GM19043 (cell line): ENCODE data around the gene EPHA10.
"Not testable (repeated sequence)": the region's sequence is repeated elsewhere in the genome, so short reads cannot be mapped to it uniquely, and the experiment has no call there.

Experiments used
- ATAC-seq: cut with Tn5 transposase; IDR thresholded peaks from one replicate; pipeline ENCODE4 v1.9.1; 2021; ENCODE audit warnings: low read depth; ENCODE audit not compliant: unreplicated experiment

Gene EPHA10

DNA sequence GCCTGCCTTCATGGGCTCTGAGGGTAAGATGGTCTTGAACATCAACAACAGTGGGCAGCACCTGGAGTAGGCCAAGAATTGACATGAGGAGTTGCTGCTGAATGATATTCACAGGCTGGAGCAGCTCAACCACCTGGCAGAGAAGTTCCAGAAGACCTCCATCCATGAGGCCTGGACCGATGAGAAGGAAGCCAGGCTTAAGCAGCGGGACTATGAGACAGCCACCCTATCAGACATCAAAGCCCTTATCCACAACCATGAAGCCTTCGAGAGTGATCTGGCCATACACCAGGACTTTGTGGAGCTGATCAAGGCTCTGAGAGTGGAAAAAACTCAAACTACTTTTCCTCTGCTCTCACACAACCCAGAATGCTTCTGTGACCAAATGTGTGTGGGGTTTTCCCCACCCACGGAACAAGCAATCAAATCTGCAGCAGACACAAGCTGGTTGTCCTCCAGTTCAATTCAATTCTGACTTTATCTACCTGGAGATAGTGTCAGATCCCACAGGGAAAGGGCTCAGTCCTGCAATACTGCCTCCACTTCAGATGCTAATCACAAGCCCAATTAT lies 12.1 kb upstream of the EPHA10 start:
- no peak for ATAC-seq

DNA sequence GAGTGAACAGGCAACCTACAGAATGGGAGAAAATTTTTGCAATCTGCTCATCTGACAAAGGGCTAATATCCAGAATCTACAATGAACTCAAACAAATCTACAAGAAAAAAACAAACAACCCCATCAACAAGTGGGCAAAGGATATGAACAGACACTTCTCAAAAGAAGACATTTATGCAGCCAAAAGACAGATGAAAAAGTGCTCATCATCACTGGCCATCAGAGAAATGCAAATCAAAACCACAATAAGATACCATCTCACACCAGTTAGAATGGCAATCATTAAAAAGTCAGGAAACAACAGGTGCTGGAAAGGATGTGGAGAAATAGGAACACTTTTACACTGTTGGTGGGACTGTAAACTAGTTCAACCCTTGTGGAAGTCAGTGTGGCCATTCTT lies 6.5 kb upstream of the EPHA10 start:
- ATAC-seq, result not testable (repeated sequence)

- ATAC-seq, result no peak
Observed at GRCh38 chr1:37767488-37767887, 2.6 kb upstream of the EPHA10 start.

DNA sequence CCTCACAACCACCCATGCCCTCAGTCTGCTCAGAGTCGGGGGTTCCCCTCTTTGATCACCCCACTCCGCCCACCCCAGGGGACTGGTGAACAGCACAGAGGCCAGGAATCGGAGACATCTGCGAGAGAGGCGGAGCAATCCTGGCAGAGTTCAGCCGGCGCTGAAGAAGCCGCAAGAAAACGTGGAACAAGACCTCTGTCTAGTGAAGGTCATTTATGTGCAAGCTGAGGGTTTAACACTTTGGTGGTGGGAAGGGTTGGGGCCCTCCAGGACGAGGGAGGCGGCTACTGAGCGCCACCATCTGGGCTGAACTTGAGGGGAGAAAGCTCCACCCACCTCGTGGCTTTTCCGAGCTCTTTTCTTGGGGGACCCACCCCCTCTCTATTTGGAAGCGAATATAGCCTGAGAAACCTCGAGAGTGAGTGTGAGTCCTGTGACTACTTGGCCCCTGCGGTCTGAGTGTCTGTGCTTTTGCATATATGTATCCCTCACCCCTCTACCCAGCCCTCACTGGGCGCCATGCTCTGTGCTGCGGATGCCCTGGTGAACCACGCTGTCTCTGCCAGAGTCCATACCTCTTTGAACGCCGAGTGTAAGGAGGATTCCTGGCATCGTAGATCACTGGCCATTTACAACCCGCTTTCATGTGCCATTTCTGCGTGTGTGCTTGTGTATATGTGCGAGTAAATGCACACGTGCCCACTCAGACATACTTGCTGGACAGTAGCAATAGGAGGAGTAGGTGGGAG lies 1.2 kb upstream of the EPHA10 start:
- ATAC-seq, result no peak

GRCh38 chr1:37764414-37764825 lies 500 bp downstream of the EPHA10 start:
- ATAC-seq, result no peak

GRCh38 chr1:37763791-37764413 lies 1.0 kb downstream of the EPHA10 start:
- ATAC-seq, result no peak

GRCh38 chr1:37762516-37762915 lies 2.4 kb downstream of the EPHA10 start:
- ATAC-seq, result no peak

DNA sequence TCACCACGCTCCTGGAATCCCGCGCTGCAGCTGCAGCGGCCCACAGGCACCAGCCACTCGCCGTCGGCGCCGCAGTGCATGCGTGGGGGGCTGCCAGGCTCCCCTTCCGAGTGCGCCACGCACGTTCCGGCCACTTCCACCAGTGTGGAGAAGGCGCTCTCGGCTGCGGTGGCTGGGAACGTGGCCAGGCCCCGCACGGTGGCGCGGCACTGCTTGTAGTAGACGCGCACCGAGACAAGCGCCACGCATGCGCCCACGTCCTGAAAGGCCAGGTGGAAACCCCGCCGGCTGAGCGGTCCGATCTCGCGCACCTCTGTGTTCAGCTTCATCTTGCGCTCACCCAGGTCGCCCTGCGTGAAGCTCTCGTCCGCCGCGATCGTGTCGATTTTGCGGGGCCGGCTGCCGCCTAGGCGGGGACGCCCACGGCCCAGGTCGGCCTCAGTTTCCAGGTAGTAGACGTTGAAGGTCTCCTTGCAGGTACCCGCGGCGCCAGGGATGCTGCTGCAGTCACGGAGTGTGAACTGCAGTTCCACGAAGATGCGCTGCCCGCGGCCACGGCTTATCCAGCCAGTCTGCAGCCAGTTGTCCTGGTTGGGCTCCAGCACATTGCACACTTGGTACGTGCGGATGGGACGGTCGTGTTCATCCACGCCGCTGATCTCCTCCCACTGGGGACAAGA lies 3.4 kb downstream of the EPHA10 start:
- ATAC-seq, result no peak

- no peak for ATAC-seq
Observed at GRCh38 chr1:37759451-37759850, 5.5 kb downstream of the EPHA10 start.

- ATAC-seq, result no peak
Observed at GRCh38 chr1:37755951-37756560, 8.9 kb downstream of the EPHA10 start.

DNA sequence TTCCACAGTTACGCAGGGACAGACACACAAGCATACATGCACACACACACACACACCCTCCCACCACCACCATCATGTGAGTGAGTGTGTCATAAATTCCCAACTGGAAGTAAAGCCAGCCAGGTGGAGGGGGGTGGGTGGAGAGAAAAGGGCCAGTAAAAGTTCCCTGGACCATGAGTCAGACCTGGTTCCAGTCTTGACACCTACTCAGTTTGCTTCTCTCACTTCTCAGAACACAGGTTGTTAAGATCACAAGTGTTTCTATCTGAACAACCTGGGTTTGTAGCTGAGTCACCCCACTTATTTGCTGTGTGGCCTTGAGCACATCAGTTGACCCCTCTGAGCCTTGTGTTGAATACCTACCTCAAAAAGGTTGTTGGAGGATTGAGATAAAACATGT lies 9.6 kb downstream of the EPHA10 start:
- ATAC-seq, result no peak

GRCh38 chr1:37753473-37754321 lies 11.2 kb downstream of the EPHA10 start:
- ATAC-seq, result no peak

GRCh38 chr1:37752583-37753471 lies 12.1 kb downstream of the EPHA10 start:
- ATAC-seq, result no peak

DNA sequence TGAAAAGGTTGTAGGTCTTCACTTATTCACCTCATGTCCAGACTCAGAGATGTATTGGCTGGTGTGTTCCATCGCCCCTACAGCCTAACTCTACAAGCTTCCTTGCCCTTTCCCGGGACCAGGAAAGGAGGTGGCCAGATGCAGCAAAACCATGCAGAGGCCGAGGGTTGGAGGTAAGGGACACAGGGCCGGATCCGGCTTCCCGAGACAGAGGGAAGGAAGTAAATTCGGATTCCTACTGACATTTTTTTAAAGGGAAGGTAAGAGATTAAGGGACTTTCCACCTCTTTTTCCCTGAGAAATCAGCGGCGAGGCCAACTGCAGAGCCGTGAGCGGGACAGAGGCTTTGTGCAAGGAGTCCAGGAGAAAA lies 12.7 kb downstream of the EPHA10 start:
- ATAC-seq, result no peak

DNA sequence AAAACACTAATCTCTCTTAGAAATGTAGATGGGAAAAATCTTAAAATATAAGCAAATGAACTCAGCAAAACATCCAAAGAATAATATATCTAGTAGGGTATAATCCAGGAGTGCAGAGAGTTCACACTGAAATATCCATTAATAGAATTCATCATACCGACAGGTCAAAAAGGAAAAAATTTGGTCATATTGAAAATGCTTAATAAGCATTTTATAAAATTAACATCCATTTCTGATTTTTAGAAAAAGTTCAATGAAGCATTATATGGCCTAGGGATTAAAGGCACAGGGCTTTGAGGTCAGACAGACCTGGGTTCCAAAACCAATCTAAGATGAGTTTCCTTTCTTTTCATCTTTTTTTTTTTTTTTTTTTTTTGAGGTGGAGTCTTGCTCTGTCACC lies 16.4 kb downstream of the EPHA10 start:
- no peak for ATAC-seq

- no peak for ATAC-seq
Observed at GRCh38 chr1:37746806-37747205, 18.1 kb downstream of the EPHA10 start.

GRCh38 chr1:37741662-37742061 lies 23.3 kb downstream of the EPHA10 start:
- no peak for ATAC-seq

GRCh38 chr1:37741130-37741529 lies 23.8 kb downstream of the EPHA10 start:
- ATAC-seq, result no peak

GRCh38 chr1:37739222-37739621 lies 25.7 kb downstream of the EPHA10 start:
- no peak for ATAC-seq
